PC-3 (cell line): ENCODE results near the gene MEG3. TPM values are rescaled to one million over a fixed set of nuclear protein-coding genes. Genes with fewer than 3 reads are reported as not detected.
A peak's percentile ranks its signal among the peaks of the same experiment; 100 is the strongest.

Experiments
- ATAC-seq: fragments of 200-7000 bp; cut with Tn5 transposase; 2 replicates; pipeline ENCODE4 v1.9.1; 2020; ENCODE audit warnings: mild to moderate bottlenecking, moderate library complexity
- BruUV-seq: library from RNA; stranded (reverse); fragments of 400-500 nt; replicated peaks from 2 replicates; lab custom pipeline; 2021; lab: Mats Ljungman, UMichigan
- CTCF ChIA-PET: fragments of 300-600 bp; sonication (Branson Sonifier 250); formaldehyde crosslinking; loops from one replicate; lab custom pipeline; 2022; ENCODE audit warnings: antibody characterized with exemption; lab: Charles Lee
- POLR2A ChIA-PET: fragments of 300-600 bp; sonication (Branson Sonifier 250); formaldehyde crosslinking; loops from one replicate; lab custom pipeline; 2022; ENCODE audit warnings: antibody characterized with exemption; ENCODE audit not compliant: unreplicated experiment; lab: Charles Lee
- DNase-seq: peaks from one replicate; pipeline ENCODE4 v3.0.0-alpha.2; 2015
- H2AFZ ChIP-seq: fragments of 300-600 bp; sonication (generic); 2 replicates; pipeline ENCODE4 v1.6.0; 2016; ENCODE audit warnings: antibody characterized with exemption, low read length
- H3F3A ChIP-seq: fragments of 300-600 bp; sonication (generic); one replicate; pipeline ENCODE4 v1.6.0; 2017; ENCODE audit warnings: antibody characterized with exemption, low read length, control low read depth, mild to moderate bottlenecking; ENCODE audit not compliant: unreplicated experiment
- H3K27ac ChIP-seq: fragments of 300-600 bp; sonication (generic); 2 replicates; pipeline ENCODE4 v1.5.1; 2016; ENCODE audit warnings: mild to moderate bottlenecking, low read length
- H3K27me3 ChIP-seq: fragments of 300-600 bp; sonication (generic); 2 replicates; pipeline ENCODE4 v1.6.1; 2016; ENCODE audit warnings: low read length, mixed read lengths
- H3K36me3 ChIP-seq: fragments of 300-600 bp; sonication (generic); 2 replicates; pipeline ENCODE4 v1.6.1; 2016; ENCODE audit warnings: low read depth, mixed run types, low read length, mixed read lengths
- H3K4me1 ChIP-seq: fragments of 300-600 bp; sonication (generic); 2 replicates; pipeline ENCODE4 v1.5.1; 2016; ENCODE audit warnings: low read length; ENCODE audit not compliant: insufficient read depth
- H3K4me2 ChIP-seq: fragments of 300-600 bp; sonication (generic); 2 replicates; pipeline ENCODE4 v1.6.0; 2016; ENCODE audit warnings: low read length
- H3K4me3 ChIP-seq: fragments of 300-600 bp; sonication (generic); 2 replicates; pipeline ENCODE4 v1.5.1; 2016; ENCODE audit warnings: mild to moderate bottlenecking, low read length, mixed read lengths
- H3K79me2 ChIP-seq: fragments of 300-600 bp; sonication (generic); 2 replicates; pipeline ENCODE4 v1.6.1; 2017; ENCODE audit warnings: low read length, mixed read lengths
- H3K9ac ChIP-seq: fragments of 300-600 bp; sonication (generic); 2 replicates; pipeline ENCODE4 v1.6.0; 2016; ENCODE audit warnings: mild to moderate bottlenecking, low read length
- H3K9me2 ChIP-seq: fragments of 300-600 bp; sonication (generic); replicated peaks from 2 replicates; pipeline ENCODE4 v1.6.1; 2016; ENCODE audit warnings: mixed run types, low read length, mixed read lengths
- H3K9me3 ChIP-seq: fragments of 300-600 bp; sonication (generic); 2 replicates; pipeline ENCODE4 v1.6.1; 2016; ENCODE audit warnings: low read length, mixed read lengths
- H4K20me1 ChIP-seq: fragments of 300-600 bp; sonication (generic); 2 replicates; pipeline ENCODE4 v1.6.1; 2016; ENCODE audit warnings: low read length, mixed read lengths
- CTCF ChIP-seq: fragments of 300-600 bp; sonication (generic); conservative IDR thresholded peaks from 2 replicates; pipeline ENCODE4 v1.5.1; 2017; ENCODE audit warnings: antibody characterized with exemption, low read depth, mild to moderate bottlenecking, low read length
- EZH2 ChIP-seq: fragments of 300-600 bp; sonication (generic); IDR thresholded peaks from one replicate; pipeline ENCODE4 v1.6.1; 2017; ENCODE audit warnings: antibody characterized with exemption, mild to moderate bottlenecking, low read length; ENCODE audit not compliant: unreplicated experiment
- EZH2phosphoT487 ChIP-seq: fragments of 300-600 bp; sonication (generic); IDR thresholded peaks from 2 replicates; pipeline ENCODE4 v1.6.1; 2018; ENCODE audit warnings: mild to moderate bottlenecking, antibody characterized with exemption, low read length, borderline replicate concordance
- intact Hi-C: fragments of 100-400 bp; cut with micrococcal nuclease; formaldehyde crosslinking; loops from 2 replicates; pipeline ENCODE4 v1.9.0; 2023
- total RNA-seq: library from RNA; depleted of rRNA; stranded (reverse); fragments of >200 nt; gene quantifications from 2 replicates; pipeline ENCODE4 v1.2.3, GENCODE V29; 2014

The MEG3 gene
- total RNA-seq, 1 experiment from 2014 or later: not detected

GRCh38 chr14:100862793-100863192 lies 36.9 kb downstream of the MEG3 start:
- no peak for ATAC-seq
- no peak overlapping the region for H3K4me2 ChIP-seq
- no peaks in the 10 kb centered on the region for H3K79me2 ChIP-seq

GRCh38 chr14:100864206-100864605 lies 38.3 kb downstream of the MEG3 start:
- H3F3A ChIP-seq: no peaks in the 10 kb centered on the region
- H3K27ac ChIP-seq: no peak overlapping the region
- H3K4me1 ChIP-seq: no peaks in the 10 kb centered on the region
- no peak overlapping the region for H3K9ac ChIP-seq
- H3K79me2 ChIP-seq: no peaks in the 10 kb centered on the region
- no peak overlapping the region for H2AFZ ChIP-seq
- TF ChIP-seq CTCF: no peak
- no peak for TF ChIP-seq EZH2
- TF ChIP-seq EZH2phosphoT487: no peak
- BruUV-seq: no TSS peak
- H4K20me1 ChIP-seq: no peaks in the 10 kb centered on the region
- ChIA-PET POLR2A (no interaction called here), CTCF (no interaction called here)
- no peak overlapping the region for H3K4me3 ChIP-seq
- intact Hi-C loops: no loop called here
- no peak overlapping the region for H3K4me2 ChIP-seq
- ATAC-seq: no peak
- no peaks in the 10 kb centered on the region for H3K9me2 ChIP-seq
- no peak for DNase-seq
- peaks cover 3% of the 10 kb centered on the region; the same call in 1 of the 2 replicates for H3K27me3 ChIP-seq
- no peaks in the 10 kb centered on the region for H3K36me3 ChIP-seq
- no peaks in the 10 kb centered on the region for H3K9me3 ChIP-seq

More at GRCh38 chr14:100862793-100863192, 36.9 kb downstream of the MEG3 start:
- H2AFZ ChIP-seq: no peak overlapping the region
- intact Hi-C loops: no loop called here
- no peaks in the 10 kb centered on the region for H4K20me1 ChIP-seq
- ChIA-PET POLR2A (no interaction called here), CTCF (no interaction called here)
- H3K27ac ChIP-seq: no peak overlapping the region
- H3K4me3 ChIP-seq: no peak overlapping the region
- no peaks in the 10 kb centered on the region for H3K36me3 ChIP-seq
- no peak overlapping the region for H3K9ac ChIP-seq
- no TSS peak for BruUV-seq
- no peaks in the 10 kb centered on the region for H3K4me1 ChIP-seq
- TF ChIP-seq EZH2 (no peak), EZH2phosphoT487 (no peak), CTCF (no peak)
- no peaks in the 10 kb centered on the region for H3K9me3 ChIP-seq
- peaks cover 3% of the 10 kb centered on the region; the same call in 1 of the 2 replicates for H3K27me3 ChIP-seq
- H3K9me2 ChIP-seq: no peaks in the 10 kb centered on the region
- DNase-seq: no peak
- no peaks in the 10 kb centered on the region for H3F3A ChIP-seq

- intact Hi-C loops: no loop called here
- Histone ChIP-seq H3F3A (no peaks in the 10 kb centered on the region), H3K79me2 (no peaks in the 10 kb centered on the region), H3K4me2 (no peak overlapping the region), H3K27ac (no peak overlapping the region), H3K4me1 (no peaks in the 10 kb centered on the region), H2AFZ (no peak overlapping the region), H3K9me2 (no peaks in the 10 kb centered on the region), H3K4me3 (no peak overlapping the region), H3K9me3 (no peaks in the 10 kb centered on the region), H4K20me1 (no peaks in the 10 kb centered on the region), H3K9ac (no peak overlapping the region), H3K36me3 (no peaks in the 10 kb centered on the region), H3K27me3 (peaks cover 3% of the 10 kb centered on the region; the same call in 1 of the 2 replicates)
- POLR2A ChIA-PET: no interaction called here
- peak; percentile 42 for DNase-seq
- TF ChIP-seq EZH2 (no peak), EZH2phosphoT487 (no peak), CTCF (no peak)
- peak; percentile 37 for ATAC-seq
- no TSS peak for BruUV-seq
- CTCF ChIA-PET: no interaction called here
Observed at GRCh38 chr14:100864960-100865681, 39.2 kb downstream of the MEG3 start.
